Measurements from ENCODE around the gene TAX1BP1.
"Not testable (repeated sequence)": the region's sequence is repeated elsewhere in the genome, so short reads cannot be mapped to it uniquely, and the experiment has no call there.

- TF ChIP-seq CTCF, POLR2A (IDR thresholded peaks at IDR 0.05): not testable (repeated sequence)
These were observed 116.9 kb downstream of the TAX1BP1 start for GRCh38 chr7:27856703-27857485.
